OCI-LY3 (cell line): ENCODE measurements around the gene PIGC.

Source experiments
- CTCF ChIP-seq: fragments of 200-600, 300-600 bp; sonication (generic); IDR thresholded peaks from 2 replicates; pipeline ENCODE4 v1.5.1; 2014; ENCODE audit warnings: antibody characterized with exemption, low read length, low read depth
- EZH2phosphoT487 ChIP-seq: fragments of 200-600 bp; shearing (Covaris generic); IDR thresholded peaks from 2 replicates; pipeline ENCODE4 v1.6.1; 2018; ENCODE audit warnings: antibody characterized with exemption, mixed run types, low read depth

- TF ChIP-seq CTCF (no peak), EZH2phosphoT487 (no peak)
These were observed 40.8 kb downstream of the PIGC start for GRCh38 chr1:172402878-172403569.
